ENCODE data around the gene KCNG2.

The KCNG2 gene

GRCh38 chr18:79883461-79884293 lies 85.9 kb downstream of the KCNG2 start:
- DNase-seq (ENCODE audit: low spot score) (no peak), FAIRE-seq (no peak)

DNA sequence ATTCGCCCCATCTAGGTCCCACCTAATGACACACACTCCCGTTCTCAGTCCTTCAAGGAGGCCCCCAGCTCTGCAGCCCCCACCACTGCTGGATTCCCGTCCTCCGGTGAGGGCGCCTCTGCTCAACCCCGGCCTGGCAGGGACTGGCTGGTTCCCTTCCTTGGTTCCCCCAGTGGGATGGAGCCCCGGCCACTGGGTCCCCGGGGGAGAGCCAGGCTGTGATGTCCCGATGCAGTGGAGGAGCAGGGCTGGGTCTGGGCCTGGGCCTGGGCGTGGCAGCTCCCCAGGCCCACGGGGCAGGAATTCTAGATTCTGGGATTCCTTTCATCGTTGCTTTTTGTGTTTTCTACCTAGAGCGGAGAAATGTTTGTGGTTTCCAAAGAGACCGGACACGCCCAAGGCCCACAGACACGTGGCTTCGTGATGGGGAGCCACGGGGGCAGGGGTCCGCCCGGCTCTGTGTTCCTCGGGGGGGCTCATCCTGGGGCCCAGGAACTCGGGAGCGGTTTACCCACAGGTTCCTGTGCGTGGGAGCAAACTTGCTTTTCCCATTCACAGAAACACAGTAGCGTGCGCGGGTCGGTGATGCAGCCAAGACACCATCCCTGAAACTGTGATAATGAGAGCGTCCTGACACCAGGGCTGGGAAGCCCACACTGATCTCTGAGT lies 86.7 kb downstream of the KCNG2 start:
- DNase-seq (ENCODE audit: low spot score) = no peak
- FAIRE-seq = no peak

DNA sequence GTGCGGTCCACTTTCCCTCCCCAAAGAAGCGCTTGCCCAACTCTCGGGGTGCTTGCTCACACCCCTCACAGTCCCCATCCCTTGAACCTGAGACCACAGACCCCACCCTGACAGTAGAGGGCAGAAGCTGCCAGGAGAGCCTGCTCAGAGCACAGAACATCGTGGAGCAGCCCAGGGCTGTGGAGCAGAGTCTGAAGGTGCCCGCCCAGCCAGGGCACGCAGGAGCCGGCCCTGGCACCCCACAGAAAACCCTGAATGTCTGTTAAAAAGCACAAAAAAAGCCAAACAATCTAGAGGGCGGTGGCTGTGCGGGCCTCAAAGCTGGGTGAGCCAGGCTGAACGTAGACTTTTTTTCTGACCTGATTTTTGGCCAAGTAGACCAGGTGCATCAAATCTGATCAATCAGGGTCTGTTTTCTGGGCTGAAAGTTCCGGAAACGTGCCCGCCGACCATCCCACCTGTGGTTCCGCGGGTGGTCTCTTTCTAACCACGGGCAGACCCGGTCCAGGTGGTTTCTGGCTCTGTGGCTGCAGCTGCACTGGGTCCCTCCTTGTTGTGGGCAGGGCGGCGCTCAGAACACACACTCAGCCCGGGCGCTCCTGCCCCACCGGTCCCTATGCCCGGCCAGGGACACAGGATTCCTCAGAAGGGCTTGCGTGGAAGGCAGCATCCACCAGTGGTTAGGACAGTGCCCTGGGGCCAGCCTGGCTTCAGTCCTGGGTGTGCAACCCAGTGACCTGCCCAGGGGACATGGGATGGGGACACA lies 87.4 kb downstream of the KCNG2 start:
- DNase-seq (ENCODE audit: low spot score) (no peak), FAIRE-seq (no peak)

- DNase-seq (ENCODE audit: low spot score) (no peak), FAIRE-seq (no peak)
These were observed 89.7 kb downstream of the KCNG2 start for GRCh38 chr18:79887181-79888000.

GRCh38 chr18:79888016-79888415 lies 90.3 kb downstream of the KCNG2 start:
- FAIRE-seq = no peak
- no peak for DNase-seq (ENCODE audit: low spot score)

GRCh38 chr18:79889569-79889968 lies 91.8 kb downstream of the KCNG2 start:
- FAIRE-seq (peak; percentile 40), DNase-seq (ENCODE audit: low spot score) (no peak)

- FAIRE-seq (no peak), DNase-seq (ENCODE audit: low spot score) (no peak)
These were observed 92.9 kb downstream of the KCNG2 start for GRCh38 chr18:79890674-79891073.

GRCh38 chr18:79896738-79897137 lies 99.0 kb downstream of the KCNG2 start:
- FAIRE-seq = no peak

GRCh38 chr18:79897940-79898625 lies 100.3 kb downstream of the KCNG2 start:
- FAIRE-seq (no peak), DNase-seq (ENCODE audit: low spot score) (no peak)

More at GRCh38 chr18:79896738-79897137, 99.0 kb downstream of the KCNG2 start:
- DNase-seq (ENCODE audit: low spot score) = no peak

DNA sequence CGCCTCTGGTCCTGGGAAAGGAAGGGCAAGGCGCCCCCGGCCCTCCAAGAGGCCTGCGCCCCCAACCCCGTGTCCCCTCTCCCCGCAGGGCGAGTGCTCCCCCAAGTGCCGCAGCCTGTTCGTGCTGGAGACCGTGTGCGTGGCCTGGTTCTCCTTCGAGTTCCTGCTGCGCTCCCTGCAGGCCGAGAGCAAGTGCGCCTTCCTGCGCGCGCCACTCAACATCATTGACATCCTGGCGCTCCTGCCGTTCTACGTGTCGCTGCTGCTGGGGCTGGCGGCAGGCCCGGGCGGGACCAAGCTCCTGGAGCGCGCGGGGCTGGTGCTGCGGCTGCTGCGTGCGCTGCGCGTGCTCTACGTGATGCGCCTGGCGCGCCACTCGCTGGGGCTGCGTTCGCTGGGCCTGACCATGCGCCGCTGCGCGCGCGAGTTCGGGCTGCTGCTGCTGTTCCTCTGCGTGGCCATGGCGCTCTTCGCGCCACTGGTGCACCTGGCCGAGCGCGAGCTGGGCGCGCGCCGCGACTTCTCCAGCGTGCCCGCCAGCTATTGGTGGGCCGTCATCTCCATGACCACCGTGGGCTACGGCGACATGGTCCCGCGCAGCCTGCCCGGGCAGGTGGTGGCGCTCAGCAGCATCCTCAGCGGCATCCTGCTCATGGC lies 101.3 kb downstream of the KCNG2 start:
- FAIRE-seq = no peak
- DNase-seq (ENCODE audit: low spot score) = no peak

GRCh38 chr18:79899609-79900445 lies 102.1 kb downstream of the KCNG2 start:
- no peak for DNase-seq (ENCODE audit: low spot score)
- no peak for FAIRE-seq

GRCh38 chr18:79900610-79901570 lies 103.2 kb downstream of the KCNG2 start:
- no peak for DNase-seq (ENCODE audit: low spot score)
- no peak for FAIRE-seq

DNA sequence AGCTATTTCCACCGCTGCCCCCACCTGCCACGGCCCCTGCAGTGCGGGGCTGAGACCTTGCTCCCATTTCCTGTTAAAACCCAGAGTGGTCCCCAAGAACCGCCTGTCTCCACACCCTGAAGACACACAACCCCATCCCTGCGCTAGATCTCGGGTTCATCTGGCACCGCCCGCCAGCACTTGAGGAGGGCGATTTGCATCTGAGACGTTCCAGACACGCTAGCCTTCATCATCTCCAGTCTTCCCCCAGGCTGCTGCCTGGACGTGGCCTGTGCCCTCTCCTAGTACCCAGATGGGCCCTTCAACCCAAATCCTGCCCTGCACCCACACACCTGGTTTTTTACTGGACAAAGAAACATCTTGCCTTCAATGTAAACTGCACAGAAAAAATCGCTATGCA lies 103.9 kb downstream of the KCNG2 start:
- FAIRE-seq = no peak
- DNase-seq (ENCODE audit: low spot score) = no peak

GRCh38 chr18:79902075-79902474 lies 104.3 kb downstream of the KCNG2 start:
- DNase-seq (ENCODE audit: low spot score) = no peak
- FAIRE-seq = no peak

GRCh38 chr18:79902640-79903039 lies 104.9 kb downstream of the KCNG2 start:
- DNase-seq (ENCODE audit: low spot score) (no peak), FAIRE-seq (no peak)

- DNase-seq (ENCODE audit: low spot score) = no peak
- no peak for FAIRE-seq
These were observed 105.4 kb downstream of the KCNG2 start for GRCh38 chr18:79903071-79903635.

DNA sequence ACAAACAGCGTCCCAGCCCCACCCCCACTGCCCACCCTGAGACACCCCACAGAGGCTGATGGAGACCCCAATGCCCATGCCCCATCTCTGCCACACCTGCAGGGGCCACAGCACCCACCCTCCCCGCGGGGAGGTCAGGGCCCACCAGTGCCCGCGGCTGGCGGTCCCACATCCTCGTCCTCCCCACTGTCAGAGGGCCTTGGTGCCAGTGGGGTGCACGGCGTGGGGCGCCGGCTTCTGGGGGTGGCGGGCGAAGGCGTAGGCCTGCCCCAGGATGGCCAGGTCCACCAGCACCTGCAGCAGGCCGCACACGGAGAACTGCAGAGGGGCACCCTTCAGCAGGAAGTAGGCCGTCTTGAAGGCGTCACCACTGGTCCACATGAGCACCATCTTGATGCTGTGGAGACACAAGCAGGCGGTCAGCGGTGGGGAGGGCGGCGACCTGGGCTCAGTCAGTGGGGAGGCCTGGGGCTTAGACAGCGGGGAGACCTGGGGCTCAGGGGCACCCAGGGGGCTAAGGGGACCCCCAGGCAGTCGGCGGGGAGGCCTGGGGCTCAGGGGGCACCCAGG lies 106.1 kb downstream of the KCNG2 start:
- DNase-seq (ENCODE audit: low spot score) = no peak
- no peak for FAIRE-seq

Measured in urothelium cell line (cell line).